Peyer's patch (tissue), 4 donors: ENCODE results near the gene INO80B.

Experiments used
- POLR2A ChIP-seq, 2 donors: fragments of 450-650 bp; IDR thresholded peaks; one replicate each; pipeline ENCODE4 v1.5.1; 2017; ENCODE audit warnings: antibody characterized with exemption in 2 of 2, mild to moderate bottlenecking in 2 of 2, moderate library complexity in 2 of 2
- TF ChIP-seq, protein P1 (sequence below), 6 experiments: fragments of 450-650 bp in 4 of 6; fragments of 200-600 bp in 2 of 6; sonication (generic) in 1 of 6; IDR thresholded peaks; one replicate each; pipeline ENCODE4 v1.5.1; 2017 to 2019; ENCODE audit warnings: antibody characterized with exemption in 6 of 6, mild to moderate bottlenecking in 3 of 6, moderate library complexity in 1 of 6

GRCh38 chr2:74497777-74498499 is 43.1 kb downstream of the INO80B start:
- TF ChIP-seq, protein P1, sequence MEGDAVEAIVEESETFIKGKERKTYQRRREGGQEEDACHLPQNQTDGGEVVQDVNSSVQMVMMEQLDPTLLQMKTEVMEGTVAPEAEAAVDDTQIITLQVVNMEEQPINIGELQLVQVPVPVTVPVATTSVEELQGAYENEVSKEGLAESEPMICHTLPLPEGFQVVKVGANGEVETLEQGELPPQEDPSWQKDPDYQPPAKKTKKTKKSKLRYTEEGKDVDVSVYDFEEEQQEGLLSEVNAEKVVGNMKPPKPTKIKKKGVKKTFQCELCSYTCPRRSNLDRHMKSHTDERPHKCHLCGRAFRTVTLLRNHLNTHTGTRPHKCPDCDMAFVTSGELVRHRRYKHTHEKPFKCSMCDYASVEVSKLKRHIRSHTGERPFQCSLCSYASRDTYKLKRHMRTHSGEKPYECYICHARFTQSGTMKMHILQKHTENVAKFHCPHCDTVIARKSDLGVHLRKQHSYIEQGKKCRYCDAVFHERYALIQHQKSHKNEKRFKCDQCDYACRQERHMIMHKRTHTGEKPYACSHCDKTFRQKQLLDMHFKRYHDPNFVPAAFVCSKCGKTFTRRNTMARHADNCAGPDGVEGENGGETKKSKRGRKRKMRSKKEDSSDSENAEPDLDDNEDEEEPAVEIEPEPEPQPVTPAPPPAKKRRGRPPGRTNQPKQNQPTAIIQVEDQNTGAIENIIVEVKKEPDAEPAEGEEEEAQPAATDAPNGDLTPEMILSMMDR (IDR thresholded peaks at IDR 0.05), result no peak
- no peak for TF ChIP-seq POLR2A (IDR thresholded peaks at IDR 0.05)
